ENCODE results near the gene TSTD2.

The TSTD2 gene

GRCh38 chr9:97632985-97633858, at the start of gene TSTD2, which contains the start of gene NCBP1:
Gene TSTD2, minus strand, starts transcription at chr9:97633368. Its CDS starts 5,806 bp downstream, at chr9:97627562.
Gene NCBP1, plus strand, starts transcription at chr9:97633821. Its CDS starts 61 bp downstream, at chr9:97633882.
- peak; percentile 97 for DNase-seq

- DNase-seq, result no peak
Observed at GRCh38 chr9:97682242-97682641, 49.1 kb upstream of the TSTD2 start.

- no peak for DNase-seq
Observed at GRCh38 chr9:97675655-97676054, 42.5 kb upstream of the TSTD2 start.

GRCh38 chr9:97673922-97674321, 40.8 kb upstream of the TSTD2 start:
- no peak for DNase-seq

- DNase-seq, result no peak
Observed at GRCh38 chr9:97672403-97672802, 39.2 kb upstream of the TSTD2 start.

GRCh38 chr9:97670586-97670985, 37.4 kb upstream of the TSTD2 start:
- no peak for DNase-seq

- no peak for DNase-seq
Observed at GRCh38 chr9:97668485-97668884, 35.3 kb upstream of the TSTD2 start.

- no peak for DNase-seq
Observed at GRCh38 chr9:97666907-97667686, 33.9 kb upstream of the TSTD2 start.

GRCh38 chr9:97665742-97666141, 32.6 kb upstream of the TSTD2 start:
- DNase-seq, result no peak

- no peak for DNase-seq
Observed at GRCh38 chr9:97660847-97661246, 27.7 kb upstream of the TSTD2 start.

GRCh38 chr9:97660340-97660739, 27.2 kb upstream of the TSTD2 start:
- DNase-seq, result no peak

GRCh38 chr9:97659771-97660170, 26.6 kb upstream of the TSTD2 start:
- DNase-seq, result no peak

- DNase-seq, result no peak
Observed at GRCh38 chr9:97658707-97659106, 25.5 kb upstream of the TSTD2 start.

GRCh38 chr9:97651646-97652045, 18.5 kb upstream of the TSTD2 start:
- no peak for DNase-seq

- DNase-seq, result no peak
Observed at GRCh38 chr9:97647996-97648395, 14.8 kb upstream of the TSTD2 start.

GRCh38 chr9:97645720-97646119, 12.6 kb upstream of the TSTD2 start:
- DNase-seq, result no peak

GRCh38 chr9:97640325-97640724, 7.2 kb upstream of the TSTD2 start:
- DNase-seq, result no peak

- DNase-seq, result no peak
Observed at GRCh38 chr9:97638666-97639065, 5.5 kb upstream of the TSTD2 start.

GRCh38 chr9:97636903-97637302, 3.7 kb upstream of the TSTD2 start:
- no peak for DNase-seq

- DNase-seq, result no peak
Observed at GRCh38 chr9:97635026-97635425, 1.9 kb upstream of the TSTD2 start.

- DNase-seq, result no peak
Observed at GRCh38 chr9:97633859-97634490, 807 bp upstream of the TSTD2 start.

GRCh38 chr9:97632248-97632984, 752 bp downstream of the TSTD2 start:
- DNase-seq, result peak; percentile 84

- no peak for DNase-seq
Observed at GRCh38 chr9:97630591-97630990, 2.6 kb downstream of the TSTD2 start.

Measured in NCI-H2029 treated with DMSO at 0.1 percent for 48 hours (cell line).